Measurements from ENCODE around the gene RCAN2.

RCAN2 gene

GRCh38 chr6:46491201-46491627 lies at the start of gene RCAN2:
TSS of gene RCAN2 (minus strand) at chr6:46491449.
- no peaks in the 10 kb centered on the region for H3K36me3 Mint-ChIP-seq
- peak within 1 kb of the TSS; percentile 71 for H3K4me3 Mint-ChIP-seq
- H3K4me1 Mint-ChIP-seq = peaks cover 7% of the 10 kb centered on the region
- peaks cover 51% of the 10 kb centered on the region for H3K27me3 Mint-ChIP-seq
- no peaks in the 10 kb centered on the region for H3K9me3 Mint-ChIP-seq
- no peak within 1 kb of the TSS for H3K27ac Mint-ChIP-seq

GRCh38 chr6:46539866-46540265 lies 48.6 kb upstream of the RCAN2 start:
- Mint-ChIP-seq H3K27me3 (peaks cover 20% of the 10 kb centered on the region), H3K36me3 (no peaks in the 10 kb centered on the region), H3K4me3 (no peak overlapping the region), H3K9me3 (peaks cover 6% of the 10 kb centered on the region), H3K4me1 (no peaks in the 10 kb centered on the region), H3K27ac (no peak overlapping the region)

DNA sequence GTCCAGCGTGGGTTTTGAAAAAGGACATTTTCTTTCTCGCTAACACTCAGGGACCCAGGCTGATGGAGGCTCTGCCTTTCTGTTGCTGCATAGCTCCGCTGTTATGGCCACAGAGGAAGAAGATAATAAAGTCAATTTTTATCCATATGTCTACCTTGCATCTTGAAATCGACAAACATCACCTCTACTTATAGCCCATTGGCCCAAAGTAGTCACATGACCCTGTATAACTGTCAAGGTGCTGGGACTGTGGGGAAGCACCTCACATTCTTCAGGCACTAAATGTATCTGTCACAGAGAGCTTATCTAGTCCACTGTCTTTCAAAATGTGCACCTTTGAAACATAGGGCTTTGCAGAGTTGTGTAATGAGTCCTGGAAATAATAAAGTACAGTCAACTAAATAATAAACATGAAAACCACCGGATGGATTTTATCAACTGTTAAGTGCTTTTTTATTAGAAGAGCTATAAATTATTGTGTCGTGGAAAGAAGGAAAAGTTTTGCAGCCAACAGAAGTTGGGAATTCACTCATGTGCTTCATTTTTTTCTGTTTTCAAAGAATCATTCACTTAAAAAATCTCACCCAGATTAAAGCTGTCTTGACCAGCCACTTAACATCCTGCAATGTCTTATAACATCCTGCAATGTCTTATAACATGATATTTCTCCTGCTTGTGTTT lies 47.7 kb upstream of the RCAN2 start:
- H3K4me3 Mint-ChIP-seq = no peak overlapping the region
- no peak overlapping the region for H3K27ac Mint-ChIP-seq
- no peaks in the 10 kb centered on the region for H3K36me3 Mint-ChIP-seq
- peaks cover 18% of the 10 kb centered on the region for H3K27me3 Mint-ChIP-seq
- no peaks in the 10 kb centered on the region for H3K4me1 Mint-ChIP-seq
- peaks cover 6% of the 10 kb centered on the region for H3K9me3 Mint-ChIP-seq

DNA sequence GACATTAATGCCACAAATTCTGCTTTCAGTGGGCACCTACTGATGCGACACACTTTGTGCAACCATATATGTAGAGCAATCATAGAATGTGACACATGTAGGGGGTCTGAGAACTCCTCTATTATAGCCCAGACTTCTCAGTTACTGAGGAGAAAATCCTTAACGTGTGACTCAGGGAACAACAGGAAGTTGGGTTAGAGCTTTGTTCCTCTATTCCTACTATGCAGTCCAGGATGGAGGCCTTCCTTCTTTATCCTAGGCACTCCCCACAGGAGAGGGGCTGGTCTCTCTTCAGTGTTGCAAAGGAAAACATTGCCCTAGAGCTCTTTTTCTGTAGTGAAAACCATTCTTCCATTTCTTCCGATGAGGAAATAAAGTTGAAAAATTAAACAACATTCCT lies 39.6 kb upstream of the RCAN2 start:
- Mint-ChIP-seq H3K27ac (no peak overlapping the region), H3K36me3 (no peaks in the 10 kb centered on the region), H3K4me1 (no peaks in the 10 kb centered on the region), H3K27me3 (peaks cover 15% of the 10 kb centered on the region), H3K4me3 (no peak overlapping the region), H3K9me3 (no peaks in the 10 kb centered on the region)

GRCh38 chr6:46528961-46529750 lies 37.9 kb upstream of the RCAN2 start:
- H3K4me3 Mint-ChIP-seq = no peak overlapping the region

GRCh38 chr6:46526607-46527006 lies 35.4 kb upstream of the RCAN2 start:
- H3K27ac Mint-ChIP-seq = no peak overlapping the region
- no peak overlapping the region for H3K4me3 Mint-ChIP-seq
- no peaks in the 10 kb centered on the region for H3K36me3 Mint-ChIP-seq
- no peaks in the 10 kb centered on the region for H3K4me1 Mint-ChIP-seq
- no peaks in the 10 kb centered on the region for H3K9me3 Mint-ChIP-seq
- H3K27me3 Mint-ChIP-seq = peaks cover 20% of the 10 kb centered on the region

More at GRCh38 chr6:46528961-46529750, 37.9 kb upstream of the RCAN2 start:
- Mint-ChIP-seq H3K4me1 (no peaks in the 10 kb centered on the region), H3K27me3 (peaks cover 16% of the 10 kb centered on the region), H3K9me3 (no peaks in the 10 kb centered on the region), H3K27ac (no peak overlapping the region), H3K36me3 (no peaks in the 10 kb centered on the region)

DNA sequence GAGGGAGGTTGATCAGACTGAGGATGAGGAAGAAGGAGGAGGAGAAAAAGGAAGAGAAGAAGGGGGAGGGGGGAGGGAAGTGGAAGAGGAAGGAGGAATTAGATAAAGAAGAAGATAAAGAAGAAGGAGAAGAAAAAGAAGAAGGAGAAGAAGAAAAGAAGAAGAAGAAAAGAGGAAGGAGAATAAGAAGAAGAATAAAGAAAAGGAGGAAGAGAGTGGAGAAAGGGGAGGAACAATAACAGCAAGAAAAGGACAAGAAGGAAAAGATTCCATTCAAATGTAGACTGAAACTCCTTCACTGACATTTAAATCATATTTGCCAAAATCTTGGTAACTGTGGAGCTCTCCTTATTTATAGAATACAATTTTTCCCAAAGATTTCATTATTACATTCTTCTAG lies 34.3 kb upstream of the RCAN2 start:
- Mint-ChIP-seq H3K27ac (no peak overlapping the region), H3K4me1 (no peaks in the 10 kb centered on the region), H3K9me3 (no peaks in the 10 kb centered on the region), H3K27me3 (peaks cover 21% of the 10 kb centered on the region), H3K4me3 (no peak overlapping the region), H3K36me3 (no peaks in the 10 kb centered on the region)

- Mint-ChIP-seq H3K9me3 (no peaks in the 10 kb centered on the region), H3K4me3 (no peak overlapping the region), H3K36me3 (no peaks in the 10 kb centered on the region), H3K4me1 (no peaks in the 10 kb centered on the region), H3K27me3 (peaks cover 13% of the 10 kb centered on the region), H3K27ac (no peak overlapping the region)
These were observed 30.3 kb upstream of the RCAN2 start for GRCh38 chr6:46521464-46521971.

GRCh38 chr6:46517202-46517601 lies 26.0 kb upstream of the RCAN2 start:
- H3K27ac Mint-ChIP-seq = no peak overlapping the region
- H3K27me3 Mint-ChIP-seq = peaks cover 4% of the 10 kb centered on the region
- no peaks in the 10 kb centered on the region for H3K36me3 Mint-ChIP-seq
- no peak overlapping the region for H3K4me3 Mint-ChIP-seq
- H3K9me3 Mint-ChIP-seq = no peaks in the 10 kb centered on the region
- no peaks in the 10 kb centered on the region for H3K4me1 Mint-ChIP-seq

DNA sequence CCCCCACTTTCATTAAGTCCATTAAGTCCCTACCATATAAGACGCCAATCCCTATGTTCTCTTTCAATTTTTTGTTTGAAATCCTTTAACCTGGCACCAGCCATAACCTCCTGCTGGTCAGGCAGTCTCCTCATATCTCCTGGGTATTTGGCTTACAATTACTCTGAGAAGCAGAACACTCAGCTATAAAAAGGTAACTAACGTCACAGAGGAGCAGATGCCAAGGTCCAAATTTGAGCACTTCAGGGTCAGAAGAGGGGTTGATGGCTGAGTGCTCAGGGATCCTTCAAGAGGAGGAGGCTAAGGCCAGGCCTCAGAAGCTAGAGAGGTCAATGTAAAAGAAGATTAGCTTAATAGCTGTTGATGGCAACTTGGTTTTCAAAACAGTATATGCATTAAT lies 22.3 kb upstream of the RCAN2 start:
- no peaks in the 10 kb centered on the region for H3K9me3 Mint-ChIP-seq
- no peaks in the 10 kb centered on the region for H3K4me1 Mint-ChIP-seq
- no peak overlapping the region for H3K4me3 Mint-ChIP-seq
- H3K27me3 Mint-ChIP-seq = peaks cover 4% of the 10 kb centered on the region
- no peak overlapping the region for H3K27ac Mint-ChIP-seq
- no peaks in the 10 kb centered on the region for H3K36me3 Mint-ChIP-seq

DNA sequence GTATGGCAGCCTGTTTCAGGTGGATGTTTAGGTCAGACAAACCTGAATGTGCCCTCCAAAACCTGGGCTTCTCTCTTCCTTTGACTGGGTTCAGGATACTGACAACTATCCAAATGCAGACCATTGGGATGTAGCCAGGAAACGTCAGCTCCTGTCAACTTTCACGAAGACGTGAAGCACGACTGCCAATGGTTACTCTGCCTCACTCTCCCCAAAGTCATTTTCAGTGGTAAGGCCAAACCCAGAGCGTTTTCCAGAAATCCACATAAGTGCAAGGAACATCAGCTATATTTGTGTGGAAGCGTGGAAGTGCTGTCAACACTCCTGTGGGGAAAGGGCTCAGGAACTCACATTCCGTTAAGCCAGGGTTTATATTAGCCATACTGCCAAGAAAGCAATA lies 20.1 kb upstream of the RCAN2 start:
- no peak overlapping the region for H3K4me3 Mint-ChIP-seq

GRCh38 chr6:46510651-46511050 lies 19.4 kb upstream of the RCAN2 start:
- Mint-ChIP-seq H3K9me3 (no peaks in the 10 kb centered on the region), H3K4me1 (no peaks in the 10 kb centered on the region), H3K36me3 (no peaks in the 10 kb centered on the region), H3K27me3 (peaks cover 5% of the 10 kb centered on the region), H3K4me3 (no peak overlapping the region), H3K27ac (no peak overlapping the region)

More for the DNA sequence above, 20.1 kb upstream of the RCAN2 start:
- Mint-ChIP-seq H3K9me3 (no peaks in the 10 kb centered on the region), H3K36me3 (no peaks in the 10 kb centered on the region), H3K4me1 (no peaks in the 10 kb centered on the region), H3K27ac (no peak overlapping the region), H3K27me3 (peaks cover 4% of the 10 kb centered on the region)

- H3K27ac Mint-ChIP-seq = no peak overlapping the region
- no peaks in the 10 kb centered on the region for H3K4me1 Mint-ChIP-seq
- H3K27me3 Mint-ChIP-seq = peaks cover 7% of the 10 kb centered on the region
- no peaks in the 10 kb centered on the region for H3K36me3 Mint-ChIP-seq
- H3K4me3 Mint-ChIP-seq = no peak overlapping the region
- H3K9me3 Mint-ChIP-seq = no peaks in the 10 kb centered on the region
These were observed 18.8 kb upstream of the RCAN2 start for GRCh38 chr6:46509981-46510510.

DNA sequence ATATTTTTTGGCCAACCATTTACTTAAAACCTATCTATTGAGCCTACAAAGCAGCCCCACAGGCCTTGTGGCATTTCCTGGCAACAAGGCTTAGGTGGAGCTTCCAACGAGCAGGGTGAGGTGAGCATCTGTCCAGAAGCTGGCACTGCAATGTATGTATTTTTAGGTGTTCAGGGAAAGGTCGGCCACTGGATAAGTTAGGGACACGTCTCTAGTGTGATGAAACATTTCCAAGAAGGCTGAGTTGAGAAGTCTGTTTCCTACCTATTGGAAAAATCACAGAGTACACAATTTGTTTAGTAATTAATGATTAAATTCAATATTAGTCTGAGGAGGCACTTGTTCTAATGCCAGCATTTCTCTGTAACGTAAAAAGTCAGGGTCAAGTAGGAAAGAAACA lies 17.8 kb upstream of the RCAN2 start:
- Mint-ChIP-seq H3K4me3 (no peak overlapping the region), H3K27ac (no peak overlapping the region), H3K4me1 (no peaks in the 10 kb centered on the region), H3K27me3 (peaks cover 7% of the 10 kb centered on the region), H3K36me3 (no peaks in the 10 kb centered on the region), H3K9me3 (no peaks in the 10 kb centered on the region)

DNA sequence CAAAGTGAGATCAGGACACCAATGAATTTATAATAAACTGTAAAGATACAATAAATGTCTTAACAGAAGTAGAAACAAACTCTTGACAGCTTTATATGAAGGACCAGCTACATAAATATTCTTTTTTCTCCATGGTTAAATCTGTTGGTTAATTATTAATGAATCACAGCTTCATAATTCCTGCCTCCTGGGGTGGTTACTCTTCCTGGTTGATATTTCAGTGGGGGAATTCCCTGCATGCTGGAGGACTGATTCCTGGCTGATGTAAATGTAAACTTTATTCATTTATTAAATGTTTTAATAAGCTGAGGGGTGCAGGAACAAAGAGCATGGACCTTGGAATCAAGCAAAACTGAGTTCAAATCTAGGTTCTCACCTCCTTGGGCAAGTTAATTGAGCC lies 16.2 kb upstream of the RCAN2 start:
- H3K9me3 Mint-ChIP-seq = no peaks in the 10 kb centered on the region
- peaks cover 7% of the 10 kb centered on the region for H3K27me3 Mint-ChIP-seq
- no peaks in the 10 kb centered on the region for H3K36me3 Mint-ChIP-seq
- H3K4me1 Mint-ChIP-seq = no peaks in the 10 kb centered on the region
- no peak overlapping the region for H3K27ac Mint-ChIP-seq
- H3K4me3 Mint-ChIP-seq = no peak overlapping the region

Measured in activated naive CD4-positive, alpha-beta T cell treated with anti-CD3 and anti-CD28 coated beads, Interleukin-2, amount 50 U/mL, for 24 hours (primary cell).